Osteocyte (in vitro differentiated cells): ENCODE data around the gene BABAM2. TPM values are rescaled to one million over a fixed set of nuclear protein-coding genes. Genes with fewer than 3 reads are reported as not detected.
A peak's percentile ranks its signal among the peaks of the same experiment; 100 is the strongest.
"Not testable (repeated sequence)": the region's sequence is repeated elsewhere in the genome, so short reads cannot be mapped to it uniquely, and the experiment has no call there.

Source experiments
- DNase-seq: peaks from one replicate; pipeline ENCODE4 v3.0.0; 2021; ENCODE audit warnings: mixed read lengths; ENCODE audit not compliant: unreplicated experiment; ENCODE audit errors: extremely low spot score
- H3K27ac Mint-ChIP-seq: one replicate; pipeline ENCODE4 v1.8.0; 2021; ENCODE audit warnings: mild to moderate bottlenecking, mixed read lengths; ENCODE audit not compliant: unreplicated experiment
- H3K27me3 Mint-ChIP-seq: one replicate; pipeline ENCODE4 v1.8.0; 2021; ENCODE audit warnings: mixed read lengths; ENCODE audit not compliant: unreplicated experiment
- H3K36me3 Mint-ChIP-seq: one replicate; pipeline ENCODE4 v1.8.0; 2021; ENCODE audit warnings: mixed read lengths; ENCODE audit not compliant: unreplicated experiment
- H3K4me1 Mint-ChIP-seq: one replicate; pipeline ENCODE4 v1.8.0; 2021; ENCODE audit warnings: mixed read lengths; ENCODE audit not compliant: unreplicated experiment
- H3K4me3 Mint-ChIP-seq: one replicate; pipeline ENCODE4 v1.8.0; 2021; ENCODE audit warnings: mild to moderate bottlenecking, moderate library complexity, mixed read lengths; ENCODE audit not compliant: unreplicated experiment
- H3K9me3 Mint-ChIP-seq: one replicate; pipeline ENCODE4 v1.8.0; 2021; ENCODE audit warnings: mixed read lengths; ENCODE audit not compliant: unreplicated experiment
- total RNA-seq: library from RNA; stranded (reverse); gene quantifications from 2 replicates; pipeline ENCODE4 v1.2.1, GENCODE V29; 2021
- TF ChIP-seq, protein P1 (sequence below): fragments of 200-600 bp; sonication (generic); IDR thresholded peaks from 2 replicates; pipeline ENCODE4 v1.5.0; 2021; ENCODE audit warnings: antibody characterized with exemption, mild to moderate bottlenecking, moderate library complexity

Gene BABAM2
- total RNA-seq, 1 donor from 2014 or later = 43.6 TPM

DNA sequence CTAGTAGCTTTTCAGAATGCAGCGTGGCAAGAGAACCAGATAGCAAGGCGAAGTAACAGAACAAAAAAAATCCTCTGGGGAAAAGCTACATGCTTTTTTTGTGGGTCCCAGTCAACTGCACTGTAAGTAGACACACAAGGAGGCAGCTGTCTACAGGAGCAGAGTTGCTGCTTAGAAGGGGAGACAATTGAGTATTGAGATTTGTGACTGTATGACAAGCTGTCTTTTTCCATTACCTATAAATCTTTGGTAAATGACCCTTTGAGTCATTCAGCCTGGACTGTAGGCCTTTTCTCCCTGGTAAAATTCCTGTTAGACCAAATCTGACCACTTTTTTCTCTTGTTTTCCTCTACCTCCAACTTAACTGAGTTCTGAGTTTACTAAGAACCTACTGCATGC, 358.0 kb downstream of the BABAM2 start:
- H3K27me3 Mint-ChIP-seq = no peaks in the 10 kb centered on the region
- H3K4me3 Mint-ChIP-seq = no peak overlapping the region
- peaks cover 4% of the 10 kb centered on the region for H3K9me3 Mint-ChIP-seq
- H3K4me1 Mint-ChIP-seq = peaks cover 36% of the 10 kb centered on the region
- TF ChIP-seq, protein P1, sequence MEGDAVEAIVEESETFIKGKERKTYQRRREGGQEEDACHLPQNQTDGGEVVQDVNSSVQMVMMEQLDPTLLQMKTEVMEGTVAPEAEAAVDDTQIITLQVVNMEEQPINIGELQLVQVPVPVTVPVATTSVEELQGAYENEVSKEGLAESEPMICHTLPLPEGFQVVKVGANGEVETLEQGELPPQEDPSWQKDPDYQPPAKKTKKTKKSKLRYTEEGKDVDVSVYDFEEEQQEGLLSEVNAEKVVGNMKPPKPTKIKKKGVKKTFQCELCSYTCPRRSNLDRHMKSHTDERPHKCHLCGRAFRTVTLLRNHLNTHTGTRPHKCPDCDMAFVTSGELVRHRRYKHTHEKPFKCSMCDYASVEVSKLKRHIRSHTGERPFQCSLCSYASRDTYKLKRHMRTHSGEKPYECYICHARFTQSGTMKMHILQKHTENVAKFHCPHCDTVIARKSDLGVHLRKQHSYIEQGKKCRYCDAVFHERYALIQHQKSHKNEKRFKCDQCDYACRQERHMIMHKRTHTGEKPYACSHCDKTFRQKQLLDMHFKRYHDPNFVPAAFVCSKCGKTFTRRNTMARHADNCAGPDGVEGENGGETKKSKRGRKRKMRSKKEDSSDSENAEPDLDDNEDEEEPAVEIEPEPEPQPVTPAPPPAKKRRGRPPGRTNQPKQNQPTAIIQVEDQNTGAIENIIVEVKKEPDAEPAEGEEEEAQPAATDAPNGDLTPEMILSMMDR = no peak
- H3K36me3 Mint-ChIP-seq = peaks cover 21% of the 10 kb centered on the region
- H3K27ac Mint-ChIP-seq = no peak overlapping the region
- no peak for DNase-seq

DNA sequence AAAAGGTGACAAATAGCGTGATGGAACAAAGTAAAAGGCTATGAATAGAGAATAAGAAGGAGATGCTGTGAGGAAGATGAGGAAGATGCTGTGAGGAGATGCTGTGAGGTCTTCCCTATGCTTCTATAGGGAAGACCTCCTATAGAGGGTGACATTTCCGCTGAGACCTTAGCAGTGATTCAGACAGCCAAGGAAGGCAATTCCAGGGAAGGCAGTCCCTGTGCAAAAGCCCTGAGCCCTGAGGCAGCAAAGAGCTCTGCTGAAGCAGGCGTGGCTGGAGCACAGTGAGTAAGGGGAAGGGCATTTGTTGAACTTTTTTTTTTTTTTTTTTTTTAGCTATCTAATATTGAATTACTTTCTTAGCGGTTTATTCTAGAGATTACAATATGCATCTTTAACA, 359.5 kb downstream of the BABAM2 start:
- peaks cover 4% of the 10 kb centered on the region for H3K9me3 Mint-ChIP-seq
- peaks cover 20% of the 10 kb centered on the region for H3K36me3 Mint-ChIP-seq
- DNase-seq = peak; percentile 91
- no peaks in the 10 kb centered on the region for H3K27me3 Mint-ChIP-seq
- TF ChIP-seq, protein P1 = no peak
- peak overlapping the region; percentile 28 for H3K27ac Mint-ChIP-seq
- H3K4me3 Mint-ChIP-seq = no peak overlapping the region
- H3K4me1 Mint-ChIP-seq = peaks cover 33% of the 10 kb centered on the region

DNA sequence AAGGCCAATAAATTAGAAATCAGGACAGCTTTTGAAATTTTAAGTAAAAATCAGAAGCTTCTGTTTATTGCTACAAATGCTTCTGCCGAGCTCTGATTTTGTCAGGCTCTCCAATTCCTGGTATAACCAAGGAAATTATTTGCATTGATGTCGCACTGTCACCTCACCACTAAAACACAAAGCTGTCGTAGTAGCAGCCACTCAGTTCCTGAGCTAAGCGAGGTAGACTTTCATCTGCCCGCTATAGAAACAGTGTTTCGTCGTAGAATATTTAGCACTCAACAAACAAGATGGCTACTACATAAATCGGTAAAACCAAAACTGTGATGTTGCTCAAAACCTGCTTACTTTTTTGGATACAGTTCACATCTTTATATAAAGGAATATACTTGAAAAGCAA, 360.8 kb downstream of the BABAM2 start:
- Mint-ChIP-seq H3K27ac (peak overlapping the region; percentile 77), H3K4me1 (peaks cover 32% of the 10 kb centered on the region), H3K4me3 (no peak overlapping the region), H3K9me3 (peaks cover under 1% of the 10 kb centered on the region), H3K27me3 (no peaks in the 10 kb centered on the region), H3K36me3 (peaks cover 7% of the 10 kb centered on the region)
- TF ChIP-seq, protein P1 = no peak
- no peak for DNase-seq

DNA sequence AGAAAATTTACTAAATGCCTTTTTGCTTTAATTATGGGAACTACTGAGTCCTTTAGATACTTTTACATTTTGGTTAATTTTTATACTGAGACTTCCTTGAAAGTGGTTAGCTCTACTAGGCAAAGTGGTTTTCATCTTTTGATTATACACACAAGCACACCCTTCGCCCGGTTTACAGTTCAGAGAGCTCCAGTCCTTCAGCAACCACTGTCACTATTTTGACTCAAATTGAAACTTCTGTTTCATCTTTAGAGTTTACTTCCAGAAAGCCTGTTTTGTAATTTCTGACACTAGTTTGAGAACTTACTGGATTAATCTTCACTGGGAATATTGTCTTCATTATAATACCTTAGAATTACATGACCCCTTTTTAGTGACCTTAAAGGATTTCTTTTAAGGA, 361.8 kb downstream of the BABAM2 start:
- TF ChIP-seq, protein P1 = no peak
- H3K4me3 Mint-ChIP-seq = no peak overlapping the region
- peaks cover 4% of the 10 kb centered on the region for H3K36me3 Mint-ChIP-seq

DNA sequence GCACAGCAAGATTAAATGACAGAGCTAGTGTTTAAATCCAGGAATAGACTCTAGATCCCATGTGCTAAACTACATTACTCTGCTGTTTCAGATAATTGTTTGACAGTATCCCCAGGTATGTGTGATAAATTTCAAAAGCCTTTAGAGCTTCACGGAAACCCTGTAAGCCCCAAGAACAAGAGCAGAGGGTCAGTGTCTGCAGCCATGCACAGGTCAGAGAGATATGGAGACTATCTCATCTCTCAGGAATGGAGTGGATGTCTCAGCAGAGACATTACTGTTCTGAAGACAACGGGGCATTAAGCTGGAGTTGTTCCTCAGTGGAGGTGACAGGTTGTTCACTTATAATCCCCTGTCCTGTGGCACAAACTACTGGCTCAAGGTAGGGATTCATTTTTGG, 363.0 kb downstream of the BABAM2 start:
- H3K36me3 Mint-ChIP-seq = peaks cover 4% of the 10 kb centered on the region
- H3K27me3 Mint-ChIP-seq = no peaks in the 10 kb centered on the region
- no peak overlapping the region for H3K4me3 Mint-ChIP-seq
- DNase-seq = no peak
- TF ChIP-seq, protein P1 = no peak
- H3K27ac Mint-ChIP-seq = no peak overlapping the region
- peaks cover 23% of the 10 kb centered on the region for H3K4me1 Mint-ChIP-seq
- no peaks in the 10 kb centered on the region for H3K9me3 Mint-ChIP-seq

More for the DNA sequence above, 361.8 kb downstream of the BABAM2 start:
- no peak overlapping the region for H3K27ac Mint-ChIP-seq
- no peaks in the 10 kb centered on the region for H3K27me3 Mint-ChIP-seq
- DNase-seq = no peak
- peaks cover 30% of the 10 kb centered on the region for H3K4me1 Mint-ChIP-seq
- H3K9me3 Mint-ChIP-seq = no peaks in the 10 kb centered on the region

DNA sequence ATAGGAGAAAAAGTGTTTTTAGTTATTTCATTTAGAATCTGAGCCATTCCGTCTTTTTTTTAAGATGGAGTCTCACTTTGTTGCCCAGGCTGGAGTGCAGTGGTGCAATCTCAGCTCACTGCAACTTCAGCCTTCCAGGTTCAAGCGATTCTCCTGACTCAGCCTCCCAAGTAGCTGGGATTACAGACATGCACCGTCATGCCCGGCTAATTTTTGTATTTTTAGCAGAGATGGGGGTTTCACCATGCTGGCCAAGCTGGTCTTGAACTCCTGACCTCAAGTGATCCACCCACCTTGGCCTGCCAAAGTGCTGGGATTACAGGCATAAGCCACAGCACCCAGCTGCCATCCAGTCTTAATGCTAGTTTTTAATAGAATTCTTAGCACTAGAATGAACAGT, 364.7 kb downstream of the BABAM2 start:
- not testable (repeated sequence) for H3K27me3 Mint-ChIP-seq, H3K4me1 Mint-ChIP-seq, H3K4me3 Mint-ChIP-seq, DNase-seq, H3K27ac Mint-ChIP-seq, H3K9me3 Mint-ChIP-seq, H3K36me3 Mint-ChIP-seq
